A549 (cell line): ENCODE results near the gene SOX5. TPM values are rescaled to one million over a fixed set of nuclear protein-coding genes. Genes with fewer than 3 reads are reported as not detected.

Experiments used
- ATAC-seq, 2 experiments: fragments of 200-7000 bp in 1 of 2; fragments of >200 bp in 1 of 2; cut with Nextera tagmentation in 1 of 2; cut with Tn5 transposase in 1 of 2; 3 replicates each; pipeline versions ENCODE4 v1.8.0 to v1.9.1; 2018 to 2020; ENCODE audit warnings: mild to moderate bottlenecking in 1 of 2, moderate library complexity in 1 of 2
- CTCF ChIA-PET: fragments of 300-600 bp; sonication (Branson Sonifier 250); formaldehyde crosslinking; extraction: SDS; loops from one replicate; lab custom pipeline; 2021; ENCODE audit warnings: antibody characterized with exemption, inconsistent platforms; lab: Yijun Ruan, JAX
- POLR2A ChIA-PET: fragments of 350-600 bp; formaldehyde crosslinking; extraction: SDS; loops from one replicate; lab custom pipeline; 2021; ENCODE audit warnings: antibody characterized with exemption, inconsistent platforms; lab: Yijun Ruan, JAX
- DNase-seq, 2 experiments: peaks; one replicate each; pipeline versions ENCODE4 v3.0.0 to v3.0.0-alpha.2; 2011 to 2016; ENCODE audit warnings: low read depth in 1 of 2, low spot score in 1 of 2
- FAIRE-seq: peaks from 2 replicates; lab custom pipeline; 2011; peaks lifted over from hg19 to GRCh38; lab: Jason Lieb, UNC
- H3K27ac ChIP-seq, 2 experiments: fragments of >200 bp; sonication (Bioruptor Twin); formaldehyde crosslinking; 3 replicates each; pipeline ENCODE4 v1.5.1; 2016 to 2017
- H3K4me1 ChIP-seq: fragments of >200 bp; sonication (Bioruptor Twin); formaldehyde crosslinking; 3 replicates; pipeline ENCODE4 v1.6.1; 2016
- H3K4me2 ChIP-seq: fragments of >200 bp; sonication (Bioruptor Twin); formaldehyde crosslinking; 3 replicates; pipeline ENCODE4 v1.6.1; 2016
- H3K4me3 ChIP-seq: fragments of >200 bp; sonication (Bioruptor Twin); formaldehyde crosslinking; 3 replicates; pipeline ENCODE4 v1.5.1; 2016
- H3K9me3 ChIP-seq: fragments of >200 bp; sonication (Bioruptor Twin); formaldehyde crosslinking; 3 replicates; pipeline ENCODE4 v1.6.1; 2016
- EHF ChIP-seq: fragments of 250-450 bp; sonication (Bioruptor Pico); IDR thresholded peaks from 2 replicates; pipeline ENCODE4 v1.5.0; 2020; ENCODE audit warnings: mild to moderate bottlenecking
- EHMT2 ChIP-seq: fragments of 200-600 bp; sonication (generic); IDR thresholded peaks from 2 replicates; pipeline ENCODE4 v1.6.1; 2016; ENCODE audit warnings: antibody characterized with exemption, low read depth, mild to moderate bottlenecking, moderate library complexity
- ESRRA ChIP-seq: fragments of 150-350 bp; IDR thresholded peaks from 2 replicates; pipeline ENCODE4 v1.6.1; 2014; ENCODE audit warnings: mild to moderate bottlenecking, low read length, borderline replicate concordance
- FOSB ChIP-seq: fragments of 250-450 bp; sonication (Bioruptor Pico); IDR thresholded peaks from 2 replicates; pipeline ENCODE4 v1.5.0; 2020; ENCODE audit warnings: mild to moderate bottlenecking, moderate library complexity
- FOXS1 ChIP-seq: fragments of 250-450 bp; sonication (Bioruptor Pico); IDR thresholded peaks from 2 replicates; pipeline ENCODE4 v1.5.0; 2020; ENCODE audit warnings: mild to moderate bottlenecking, moderate library complexity
- GATA3 ChIP-seq: IDR thresholded peaks from 2 replicates; pipeline ENCODE4 v1.6.1; 2012; ENCODE audit warnings: borderline replicate concordance
- HMGXB4 ChIP-seq: fragments of 250-450 bp; sonication (Bioruptor Pico); IDR thresholded peaks from 2 replicates; pipeline ENCODE4 v1.5.0; 2021; ENCODE audit warnings: mild to moderate bottlenecking, moderate library complexity, borderline replicate concordance
- HOXB5 ChIP-seq: fragments of 250-450 bp; sonication (Bioruptor Pico); IDR thresholded peaks from 2 replicates; pipeline ENCODE4 v1.5.0; 2020; ENCODE audit warnings: mild to moderate bottlenecking, moderate library complexity
- JUN ChIP-seq, 2 experiments: fragments of >200 bp; sonication (Bioruptor Twin); formaldehyde crosslinking; IDR thresholded peaks; 2 replicates in 1 of 2; 3 replicates in 1 of 2; pipeline ENCODE4 v1.6.1; 2016 to 2017
- JUNB ChIP-seq: fragments of >200 bp; sonication (Bioruptor Twin); formaldehyde crosslinking; IDR thresholded peaks from 2 replicates; pipeline ENCODE4 v1.6.1; 2016
- KDM1A ChIP-seq: fragments of 200-600 bp; sonication (generic); IDR thresholded peaks from 2 replicates; pipeline ENCODE4 v1.6.1; 2016; ENCODE audit warnings: low read depth, mild to moderate bottlenecking
- KDM5A ChIP-seq: fragments of 200-600 bp; sonication (generic); IDR thresholded peaks from 2 replicates; pipeline ENCODE4 v1.6.1; 2016; ENCODE audit warnings: antibody characterized with exemption, mild to moderate bottlenecking
- MAX ChIP-seq: IDR thresholded peaks from 2 replicates; pipeline ENCODE4 v1.6.1; 2012
- MAZ ChIP-seq: fragments of 150-350 bp; IDR thresholded peaks from 2 replicates; pipeline ENCODE4 v1.6.1; 2014; ENCODE audit warnings: antibody characterized with exemption, low read depth, low read length, borderline replicate concordance
- MYC ChIP-seq: IDR thresholded peaks from 2 replicates; pipeline ENCODE4 v1.6.1; 2012; ENCODE audit warnings: mild to moderate bottlenecking, inconsistent platforms, low read length, improper control_type of control experiment, borderline replicate concordance
- NR3C1 ChIP-seq: fragments of >200 bp; sonication (Bioruptor Twin); formaldehyde crosslinking; IDR thresholded peaks from 3 replicates; pipeline ENCODE4 v1.6.1; 2017
- RAD21 ChIP-seq, 2 experiments: fragments of >200 bp in 1 of 2; sonication (Bioruptor Twin) in 1 of 2; formaldehyde crosslinking in 1 of 2; IDR thresholded peaks in 1 of 2; conservative IDR thresholded peaks in 1 of 2; 2 replicates in 1 of 2; 3 replicates in 1 of 2; pipeline ENCODE4 v1.6.1; 2012 to 2018; ENCODE audit warnings: inconsistent platforms in 1 of 2
- REST ChIP-seq: fragments of 200-600 bp; sonication (generic); IDR thresholded peaks from 2 replicates; pipeline ENCODE4 v1.6.1; 2016; ENCODE audit warnings: antibody characterized with exemption, mild to moderate bottlenecking, moderate library complexity
- RNF2 ChIP-seq: fragments of 200-600 bp; sonication (generic); IDR thresholded peaks from 2 replicates; pipeline ENCODE4 v1.6.1; 2016; ENCODE audit warnings: low read depth, mild to moderate bottlenecking, antibody characterized with exemption, moderate library complexity, borderline replicate concordance
- SREBF2 ChIP-seq: fragments of 450-650 bp; IDR thresholded peaks from 2 replicates; pipeline ENCODE4 v1.6.1; 2014; ENCODE audit warnings: mild to moderate bottlenecking, moderate library complexity
- ZSCAN20 ChIP-seq: fragments of 250-450 bp; sonication (Bioruptor Pico); IDR thresholded peaks from 2 replicates; pipeline ENCODE4 v1.8.0; 2022; ENCODE audit warnings: mild to moderate bottlenecking, moderate library complexity
- WGBS: methylation state at CpG from one replicate; pipeline ENCODE4 v1.1.6; 2017; ENCODE audit errors: missing lambda C conversion rate; 5-methylcytosine and 5-hydroxymethylcytosine counted together
- polyA plus RNA-seq, 4 experiments: library from polyadenylated mRNA; depleted of rRNA in 3 of 4; stranded (reverse); fragments of >200 nt; fragmentation: RNase III in 1 of 4; extraction: RNeasy Plus Mini Kit Qiagen cat#74134 plus additional on column Dnase treatment in 1 of 4; gene quantifications; 2 replicates in 3 of 4; 3 replicates in 1 of 4; pipeline ENCODE4 v1.2.3, GENCODE V29; 2011 to 2017
- TF ChIP-seq, protein P1 (sequence below): IDR thresholded peaks from 2 replicates; pipeline ENCODE4 v1.6.1; 2012; ENCODE audit warnings: low read depth, borderline replicate concordance
- TF ChIP-seq, protein P2 (sequence below): fragments of >200 bp; sonication (Bioruptor Twin); formaldehyde crosslinking; IDR thresholded peaks from 3 replicates; pipeline ENCODE4 v1.5.1; 2016

SOX5 gene
- polyA plus RNA-seq, 2 of the 4 experiments (the other 2 are of a cell fraction): not detected

DNA sequence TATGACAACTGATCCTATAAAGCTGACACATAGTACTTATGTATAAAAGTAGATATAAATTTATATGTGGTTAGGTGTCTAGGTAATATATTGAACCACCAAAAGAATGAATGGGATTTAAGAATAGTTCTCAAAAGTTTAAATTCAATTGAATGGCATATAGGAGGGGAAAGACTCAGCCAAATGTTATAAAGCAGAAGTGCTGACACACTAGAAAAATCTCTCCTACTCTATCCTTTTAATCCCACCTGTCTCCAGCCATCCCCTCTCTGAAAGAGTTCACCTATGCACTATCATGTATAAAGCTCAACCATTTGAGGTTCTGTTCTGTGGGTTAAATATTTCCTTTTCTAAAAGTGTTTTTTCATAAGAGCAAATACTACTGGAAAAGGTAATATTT, 400.7 kb downstream of the SOX5 start (continued):
- TF ChIP-seq FOSB (no peak), HOXB5 (CRISPR knock-in tag) (no peak), MAX (no peak), JUN (IDR thresholded peaks at IDR 0.05) (no peak), FOXS1 (CRISPR knock-in tag) (no peak)

- FAIRE-seq: no peak
- Histone ChIP-seq H3K4me3 (no peak overlapping the region), H3K27ac (no peak overlapping the region), H3K4me1 (no peaks in the 10 kb centered on the region), H3K9me3 (no peaks in the 10 kb centered on the region; the same call in 2 of the 3 replicates), H3K4me2 (no peak overlapping the region)
- no peak for DNase-seq
- ChIA-PET CTCF (no interaction called here), POLR2A (no interaction called here)
- WGBS: 3% methylated on average over 4 of the region's 4 CpGs
- TF ChIP-seq MAZ (no peak), REST (no peak), RNF2 (no peak), MYC (no peak), KDM1A (no peak), GATA3 (no peak), EHMT2 (no peak), RAD21 (conservative IDR thresholded peaks at IDR 0.05 in 1 of 2, IDR thresholded peaks at IDR 0.05 in 1 of 2) (no peak), JUNB (no peak), ESRRA (no peak), EHF (CRISPR knock-in tag) (no peak), KDM5A (no peak), SREBF2 (no peak), NR3C1 (no peak), HMGXB4 (CRISPR knock-in tag) (no peak), ZSCAN20 (CRISPR knock-in tag) (no peak)
- TF ChIP-seq, protein P1, sequence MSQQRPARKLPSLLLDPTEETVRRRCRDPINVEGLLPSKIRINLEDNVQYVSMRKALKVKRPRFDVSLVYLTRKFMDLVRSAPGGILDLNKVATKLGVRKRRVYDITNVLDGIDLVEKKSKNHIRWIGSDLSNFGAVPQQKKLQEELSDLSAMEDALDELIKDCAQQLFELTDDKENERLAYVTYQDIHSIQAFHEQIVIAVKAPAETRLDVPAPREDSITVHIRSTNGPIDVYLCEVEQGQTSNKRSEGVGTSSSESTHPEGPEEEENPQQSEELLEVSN: no peak
- TF ChIP-seq, protein P2, sequence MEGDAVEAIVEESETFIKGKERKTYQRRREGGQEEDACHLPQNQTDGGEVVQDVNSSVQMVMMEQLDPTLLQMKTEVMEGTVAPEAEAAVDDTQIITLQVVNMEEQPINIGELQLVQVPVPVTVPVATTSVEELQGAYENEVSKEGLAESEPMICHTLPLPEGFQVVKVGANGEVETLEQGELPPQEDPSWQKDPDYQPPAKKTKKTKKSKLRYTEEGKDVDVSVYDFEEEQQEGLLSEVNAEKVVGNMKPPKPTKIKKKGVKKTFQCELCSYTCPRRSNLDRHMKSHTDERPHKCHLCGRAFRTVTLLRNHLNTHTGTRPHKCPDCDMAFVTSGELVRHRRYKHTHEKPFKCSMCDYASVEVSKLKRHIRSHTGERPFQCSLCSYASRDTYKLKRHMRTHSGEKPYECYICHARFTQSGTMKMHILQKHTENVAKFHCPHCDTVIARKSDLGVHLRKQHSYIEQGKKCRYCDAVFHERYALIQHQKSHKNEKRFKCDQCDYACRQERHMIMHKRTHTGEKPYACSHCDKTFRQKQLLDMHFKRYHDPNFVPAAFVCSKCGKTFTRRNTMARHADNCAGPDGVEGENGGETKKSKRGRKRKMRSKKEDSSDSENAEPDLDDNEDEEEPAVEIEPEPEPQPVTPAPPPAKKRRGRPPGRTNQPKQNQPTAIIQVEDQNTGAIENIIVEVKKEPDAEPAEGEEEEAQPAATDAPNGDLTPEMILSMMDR: no peak
- no peak for ATAC-seq
Measured at GRCh38 chr12:23546756-23547155, 402.7 kb downstream of the SOX5 start.
